Upper lobe of left lung (tissue), 4 donors: ENCODE data around the gene PTPRN2.

Experiments used
- CTCF ChIP-seq, 6 experiments: fragments of 450-650 bp in 4 of 6; fragments of 200-600 bp in 2 of 6; sonication (generic) in 2 of 6; IDR thresholded peaks; one replicate each; pipeline ENCODE4 v1.5.1; 2016 to 2019; ENCODE audit warnings: antibody characterized with exemption in 6 of 6
- POLR2A ChIP-seq, 4 donors: fragments of 450-650 bp; IDR thresholded peaks; one replicate each; pipeline ENCODE4 v1.5.1; 2016 to 2017; ENCODE audit warnings: antibody characterized with exemption in 4 of 4, mild to moderate bottlenecking in 2 of 4
- POLR2AphosphoS5 ChIP-seq, 2 donors: sonication (generic); formaldehyde crosslinking; IDR thresholded peaks; one replicate each; pipeline ENCODE4 v1.5.1; 2017; ENCODE audit warnings: antibody characterized with exemption in 2 of 2

DNA sequence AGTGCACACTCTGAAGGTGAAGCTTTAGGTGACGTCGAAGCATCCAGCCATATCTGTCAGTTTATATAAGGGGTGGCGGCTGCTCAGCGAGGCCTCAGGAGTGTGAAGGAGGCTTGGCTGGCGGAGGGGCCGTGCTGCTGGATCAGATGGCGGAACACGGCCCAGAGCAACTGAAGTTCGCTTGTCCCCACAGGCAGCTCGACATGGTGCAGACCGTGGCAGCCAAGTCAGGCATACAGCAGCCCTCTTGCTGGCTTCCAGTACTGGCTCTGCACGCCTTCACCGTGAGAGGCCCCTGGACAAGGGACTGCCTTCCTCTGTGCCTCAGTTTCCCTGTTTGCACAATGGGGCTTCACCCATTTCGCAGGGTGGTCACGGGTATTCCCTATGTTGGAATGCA lies 807.3 kb downstream of the PTPRN2 start:
- TF ChIP-seq CTCF (IDR thresholded peaks at IDR 0.05) (no peak), POLR2A (IDR thresholded peaks at IDR 0.05) (no peak), POLR2AphosphoS5 (IDR thresholded peaks at IDR 0.05) (no peak)
